HG03097 (cell line): Measurements from ENCODE around the gene RNF212.

ENCODE experiments used
- ATAC-seq: cut with Tn5 transposase; IDR thresholded peaks from one replicate; pipeline ENCODE4 v1.9.1; 2021; ENCODE audit not compliant: unreplicated experiment, low FRiP score

Gene RNF212

DNA sequence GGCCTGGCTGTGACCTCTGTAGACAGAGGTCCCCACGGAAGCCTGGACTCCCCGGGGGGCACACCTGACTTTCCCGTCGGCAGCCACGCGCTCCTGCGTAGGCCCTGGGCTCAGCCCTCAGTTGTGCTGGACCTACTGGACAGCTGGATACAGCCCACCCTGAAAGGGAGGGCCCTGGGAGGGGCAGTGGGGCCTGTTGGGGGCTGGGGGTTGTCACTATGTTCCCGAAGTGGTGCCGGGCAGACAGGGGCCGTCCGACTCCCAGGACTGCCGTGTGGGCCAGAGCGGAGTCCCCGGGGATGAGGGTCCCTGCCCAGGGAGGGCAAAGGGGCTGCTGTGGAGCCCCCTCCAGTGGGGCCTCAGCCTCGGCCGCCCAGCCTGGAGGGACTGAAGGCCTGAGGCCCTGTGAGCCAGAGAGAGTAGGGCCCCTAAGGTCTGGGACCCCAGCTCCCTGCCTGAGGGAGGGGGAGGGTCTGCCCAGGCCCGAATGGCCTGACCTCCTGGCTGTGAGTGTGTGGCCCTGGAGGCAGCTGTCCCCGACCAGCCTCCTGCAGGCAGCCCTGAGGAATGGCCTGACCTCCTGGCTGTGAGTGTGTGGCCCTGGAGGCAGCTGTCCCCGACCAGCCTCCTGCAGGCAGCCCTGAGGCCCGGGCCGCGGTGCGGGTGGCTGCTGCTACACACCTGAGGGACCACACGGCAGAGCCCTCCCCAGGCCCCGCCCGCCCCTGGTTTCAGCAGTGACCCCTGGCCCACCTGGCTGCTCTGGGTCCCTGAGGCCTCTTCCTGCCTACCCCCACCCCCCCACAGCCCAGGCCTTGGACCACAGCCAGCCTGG, 76.2 kb downstream of the RNF212 start:
- ATAC-seq, result no peak

DNA sequence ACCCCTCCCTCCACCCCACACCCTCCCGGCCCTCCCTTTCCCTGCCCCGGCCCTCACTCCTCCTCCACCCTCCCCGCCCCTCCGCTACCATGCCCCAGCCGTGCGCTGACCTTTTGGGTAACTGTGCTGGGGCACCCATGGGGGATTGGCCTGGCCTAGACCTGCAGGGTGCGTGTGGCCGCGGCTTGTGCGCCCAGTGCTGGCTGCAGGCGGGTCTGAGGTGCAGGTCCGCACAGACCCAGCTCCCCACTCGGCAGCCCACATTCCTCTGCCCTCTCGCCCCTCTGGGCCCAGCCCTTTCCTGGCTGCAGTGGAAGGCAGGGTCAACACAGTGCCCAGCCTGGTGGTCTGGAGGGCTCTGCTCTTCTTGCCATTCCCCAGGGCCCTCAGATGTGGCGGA, 77.3 kb downstream of the RNF212 start:
- ATAC-seq, result no peak

DNA sequence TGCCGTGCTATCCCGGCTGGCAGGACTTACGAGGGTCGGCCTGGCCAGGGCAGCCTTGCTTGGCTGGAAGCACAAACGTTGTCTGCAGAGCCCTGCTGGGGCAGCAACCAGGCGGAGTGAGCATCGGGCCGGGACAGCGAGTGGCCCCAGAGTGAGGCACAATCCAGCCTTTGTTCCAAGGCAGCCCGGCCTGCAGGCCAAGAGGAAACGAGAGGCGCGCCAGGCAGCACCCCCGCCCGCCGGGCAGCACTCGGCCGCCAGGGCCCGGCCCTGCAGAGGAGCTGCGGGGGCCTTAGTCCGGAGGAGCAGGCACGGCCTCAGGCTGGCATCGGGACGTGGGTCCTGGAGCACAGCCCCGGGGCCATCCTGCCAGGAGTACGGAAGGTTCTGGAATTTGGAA, 77.9 kb downstream of the RNF212 start:
- ATAC-seq, result no peak

DNA sequence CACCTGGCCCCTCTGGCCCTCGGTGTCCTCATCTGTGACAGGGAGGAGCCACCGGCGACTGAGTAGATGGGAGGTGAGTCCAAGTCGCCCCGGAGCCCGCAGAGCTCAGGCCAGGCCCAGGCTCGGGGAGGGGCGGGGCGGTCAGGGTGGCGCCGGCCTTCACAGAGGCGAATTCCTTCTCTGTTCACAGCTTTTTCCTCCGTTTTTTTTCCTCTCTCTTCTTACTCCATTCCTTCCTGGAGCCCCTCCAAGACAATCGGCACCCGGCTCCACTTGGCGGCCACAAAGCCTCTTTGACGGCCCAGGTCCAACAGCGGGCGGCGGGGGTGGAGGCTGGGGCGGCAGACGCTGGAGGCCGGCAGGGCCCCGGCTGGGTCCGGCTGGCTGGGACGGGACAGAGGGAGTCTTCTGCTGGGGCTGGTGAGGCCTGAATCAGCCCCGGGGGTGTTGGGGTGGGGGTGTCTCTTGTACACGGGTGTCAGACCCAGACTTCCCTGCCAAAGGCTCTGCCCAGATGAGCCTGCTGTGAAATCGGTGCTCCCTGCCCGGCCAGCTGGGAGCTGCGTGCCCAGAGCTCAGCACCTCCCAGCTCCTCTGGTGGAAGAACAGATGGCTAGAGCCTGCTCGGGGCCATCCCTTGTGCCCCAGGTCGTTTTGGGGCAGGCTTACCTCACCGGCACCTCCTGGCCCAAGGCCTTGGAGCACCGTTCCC, 79.4 kb downstream of the RNF212 start:
- no peak for ATAC-seq

DNA sequence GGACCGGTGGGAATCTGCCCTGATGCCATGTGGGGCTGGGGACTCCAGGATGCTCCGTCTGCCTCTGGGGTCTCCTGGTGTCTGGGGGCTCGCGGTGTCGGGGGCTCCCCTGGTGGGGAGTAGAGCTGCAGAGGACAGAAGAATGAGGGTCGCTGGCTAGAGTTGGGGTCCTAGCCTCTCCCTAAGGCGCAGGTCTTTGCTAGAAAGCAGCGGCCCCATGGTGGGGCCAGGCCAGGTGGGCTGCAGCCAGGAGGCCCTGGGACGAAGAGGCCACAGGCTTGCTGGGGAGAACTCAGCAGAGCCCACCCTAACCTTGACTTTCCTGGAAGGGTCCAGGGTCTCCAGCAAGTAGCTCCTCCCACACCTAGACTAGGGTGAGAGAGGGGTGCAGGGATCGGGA, 80.5 kb downstream of the RNF212 start:
- ATAC-seq, result no peak

DNA sequence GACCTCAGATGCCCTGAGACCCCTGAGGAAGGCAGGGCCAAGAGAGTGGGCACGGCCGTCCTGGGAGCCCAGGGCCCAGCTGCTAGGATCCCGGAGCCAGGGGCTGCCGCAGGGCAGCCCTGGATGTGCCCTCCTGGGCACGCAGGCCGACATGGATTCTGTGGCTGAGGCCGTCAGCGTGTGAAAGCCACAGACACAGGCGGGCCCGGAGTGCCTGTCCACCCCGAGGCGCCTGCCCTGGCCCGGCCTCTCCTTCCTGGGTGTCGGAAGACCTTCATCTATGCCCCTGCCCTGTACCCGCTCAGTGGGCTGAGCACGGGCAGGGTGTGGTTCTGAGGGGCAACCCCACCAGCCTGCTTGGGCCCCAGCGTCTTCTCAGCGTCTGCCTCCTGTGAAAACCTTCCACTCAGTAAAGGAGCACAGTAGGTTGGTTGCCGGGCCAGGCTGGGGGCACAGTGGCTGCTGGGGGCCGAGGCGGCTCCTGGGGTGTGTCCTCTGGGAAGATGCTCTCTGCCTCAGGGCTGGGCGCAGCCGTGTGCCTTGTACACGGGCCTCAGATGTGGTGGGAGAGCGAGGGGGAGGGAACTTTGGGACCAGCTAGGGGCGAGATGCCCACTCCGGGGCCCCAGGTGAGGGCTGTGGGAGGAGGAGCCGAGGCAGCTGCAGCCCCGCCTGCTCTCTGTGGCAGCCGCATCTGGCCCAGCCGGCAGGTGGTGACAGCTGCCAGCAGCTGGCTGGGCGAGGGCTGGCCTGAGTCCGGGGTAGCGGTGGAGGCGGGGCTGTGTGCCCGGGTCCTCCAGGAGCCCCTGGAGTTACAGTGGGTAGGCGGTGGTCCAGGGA, 81.2 kb downstream of the RNF212 start:
- ATAC-seq, result no peak

DNA sequence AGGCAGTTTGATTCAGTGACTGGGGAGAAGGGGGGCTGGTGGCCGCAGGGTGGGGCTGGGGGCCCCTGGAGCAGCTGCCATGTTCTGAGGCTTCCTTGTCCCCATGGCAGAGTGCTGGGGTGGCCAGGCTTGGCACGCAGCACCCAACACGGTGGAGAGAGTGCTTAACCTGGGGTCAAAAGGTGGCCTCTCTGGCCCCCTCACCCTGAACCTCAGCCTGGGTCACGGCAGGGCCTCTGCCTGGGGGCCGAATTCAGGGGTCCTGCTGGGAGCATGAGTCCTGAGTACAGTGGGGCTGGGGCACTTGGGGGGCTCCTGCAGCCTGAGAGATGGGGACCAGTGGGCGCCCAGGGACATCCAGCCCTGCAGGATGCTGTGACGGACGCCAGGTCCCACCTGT, 82.0 kb downstream of the RNF212 start:
- no peak for ATAC-seq

DNA sequence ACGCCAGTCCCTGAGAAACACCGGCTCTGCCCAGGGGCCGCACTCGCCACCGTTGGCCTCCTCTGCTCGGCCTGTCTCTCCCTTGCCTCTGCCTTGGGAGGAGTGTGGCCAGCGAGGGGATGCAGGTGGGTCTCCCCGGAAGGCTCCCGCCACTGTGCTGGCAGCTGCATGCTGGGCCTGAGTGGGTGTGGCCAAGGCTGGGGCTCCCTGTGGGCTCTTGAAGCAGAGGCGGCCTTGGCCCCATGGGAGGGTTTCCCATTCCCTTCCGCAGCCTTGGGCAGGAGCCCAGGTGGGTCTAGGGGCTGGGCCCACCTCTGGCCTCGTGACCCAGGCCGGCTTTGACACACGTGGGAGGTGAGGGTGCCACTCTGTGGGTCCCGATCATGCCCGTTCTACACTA, 82.8 kb downstream of the RNF212 start:
- no peak for ATAC-seq

DNA sequence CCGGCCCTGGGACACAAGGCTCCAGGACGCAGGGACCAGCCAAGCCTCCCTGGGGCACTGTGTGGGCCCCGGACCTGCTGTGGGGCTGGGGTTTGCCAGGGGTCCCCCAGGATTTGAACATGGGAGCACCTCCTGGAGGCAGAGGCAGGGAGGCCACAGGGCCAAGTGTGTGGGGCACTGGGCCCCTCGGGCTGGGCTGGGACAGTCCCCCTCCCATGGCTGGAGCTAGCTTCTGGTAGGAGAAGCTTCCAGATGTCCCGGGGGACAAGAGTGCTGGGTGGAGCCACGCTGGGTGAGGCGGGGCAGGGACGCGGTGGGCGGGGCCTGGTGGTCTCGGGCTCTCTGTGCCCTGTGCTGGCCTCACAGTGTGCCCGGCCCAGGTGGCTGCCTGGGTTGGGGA, 83.3 kb downstream of the RNF212 start:
- no peak for ATAC-seq

DNA sequence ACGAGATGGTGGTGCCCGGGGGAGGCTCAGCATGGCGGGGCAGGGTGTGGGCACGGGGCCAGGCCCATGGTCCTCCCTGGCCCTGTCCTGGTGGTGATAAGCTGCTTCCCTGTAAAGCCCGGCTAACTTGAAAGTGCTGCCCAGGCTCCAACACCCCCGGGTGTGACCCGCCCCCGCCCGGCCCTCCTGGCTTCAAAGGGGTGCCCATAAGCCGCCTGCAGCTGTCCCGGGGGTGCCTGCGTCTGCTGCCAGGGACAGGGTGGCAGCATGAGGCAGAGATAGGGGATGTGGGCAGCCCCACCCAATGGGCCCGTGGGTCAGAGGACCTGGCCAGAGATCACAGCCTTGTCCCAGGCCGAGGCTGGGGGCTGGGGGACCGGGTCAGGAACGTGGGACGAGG, 83.8 kb downstream of the RNF212 start:
- no peak for ATAC-seq

DNA sequence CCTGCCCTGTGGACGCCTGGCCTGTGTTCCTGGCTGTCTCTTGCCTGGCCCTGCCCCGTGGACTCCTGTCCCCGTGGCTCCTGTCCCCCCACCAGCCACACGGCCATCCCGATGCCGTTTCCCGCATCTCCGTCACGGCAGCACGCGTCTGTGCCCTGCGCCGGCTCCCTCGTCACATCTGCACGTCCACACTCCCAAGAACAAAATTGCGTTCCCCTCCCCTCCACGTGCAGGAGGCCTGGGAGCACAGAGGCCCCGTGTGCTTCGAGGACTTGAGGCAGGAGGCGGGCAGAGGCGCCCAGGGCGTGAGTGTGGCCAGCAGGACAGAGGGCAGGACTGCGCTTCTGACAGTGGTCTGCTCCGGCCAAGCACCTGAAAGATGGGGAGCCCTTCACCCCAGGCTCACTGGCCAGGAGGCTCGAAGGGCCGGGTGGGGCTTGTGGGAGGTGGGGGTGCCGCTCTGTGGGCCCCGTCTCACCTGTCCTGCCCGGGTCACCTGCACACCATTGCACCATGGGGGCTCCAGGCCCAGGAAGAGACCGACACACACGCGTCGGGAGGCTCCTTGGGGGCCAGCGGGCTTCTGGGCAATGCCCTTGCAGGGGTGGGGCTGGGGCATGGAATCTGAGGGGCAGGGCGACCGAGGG, 84.7 kb downstream of the RNF212 start:
- ATAC-seq, result no peak

DNA sequence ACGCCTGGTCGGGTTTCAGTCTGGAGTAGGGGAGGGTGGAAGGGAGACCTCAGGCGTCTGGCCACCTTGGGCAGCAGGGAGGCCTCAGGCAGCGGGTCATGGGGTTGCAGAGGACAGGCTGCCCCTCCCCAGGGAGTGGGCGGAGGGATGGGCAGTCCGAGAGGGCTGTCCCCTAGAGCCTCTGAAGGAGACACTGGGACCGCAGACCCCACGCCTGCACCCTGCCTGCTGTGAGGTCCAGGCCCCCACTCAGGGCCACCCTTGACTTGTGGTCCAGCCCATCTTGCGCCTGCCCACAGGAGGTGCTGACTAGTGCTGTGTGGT, 85.5 kb downstream of the RNF212 start:
- no peak for ATAC-seq

DNA sequence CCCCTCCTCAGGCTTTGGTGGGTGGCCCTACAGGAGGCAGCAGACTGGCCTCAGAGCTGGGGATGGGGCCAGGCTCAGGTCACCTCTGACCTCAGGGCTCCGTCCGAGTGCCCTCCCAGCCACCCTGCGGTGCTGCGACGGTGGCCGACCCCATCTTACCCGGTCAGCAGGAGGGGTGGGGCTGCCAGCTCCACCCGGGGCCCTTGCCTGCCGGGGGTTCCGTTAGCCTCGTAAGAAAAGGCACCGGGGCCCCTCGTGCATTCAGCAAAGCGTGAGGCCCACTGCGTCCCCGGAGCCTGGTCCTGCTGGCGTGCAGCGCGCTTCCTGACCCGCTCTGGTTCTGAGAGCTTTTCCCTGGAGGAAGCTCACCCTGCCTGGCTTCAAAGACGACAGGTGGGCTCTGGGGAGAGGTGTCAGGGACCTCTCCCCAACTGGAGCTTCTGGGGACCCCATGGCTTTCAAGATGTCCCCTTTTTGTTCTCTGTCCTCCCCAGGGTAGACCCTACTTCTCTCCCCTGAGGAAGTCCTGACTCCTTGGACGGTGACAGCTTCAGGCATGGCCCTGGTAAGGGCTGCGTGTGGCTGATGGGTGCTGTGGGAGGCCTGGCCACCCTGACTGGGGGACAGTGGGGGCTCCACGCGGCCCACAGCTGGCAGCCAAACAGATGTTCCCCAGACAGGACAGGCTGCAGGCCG, 86.0 kb downstream of the RNF212 start:
- no peak for ATAC-seq

DNA sequence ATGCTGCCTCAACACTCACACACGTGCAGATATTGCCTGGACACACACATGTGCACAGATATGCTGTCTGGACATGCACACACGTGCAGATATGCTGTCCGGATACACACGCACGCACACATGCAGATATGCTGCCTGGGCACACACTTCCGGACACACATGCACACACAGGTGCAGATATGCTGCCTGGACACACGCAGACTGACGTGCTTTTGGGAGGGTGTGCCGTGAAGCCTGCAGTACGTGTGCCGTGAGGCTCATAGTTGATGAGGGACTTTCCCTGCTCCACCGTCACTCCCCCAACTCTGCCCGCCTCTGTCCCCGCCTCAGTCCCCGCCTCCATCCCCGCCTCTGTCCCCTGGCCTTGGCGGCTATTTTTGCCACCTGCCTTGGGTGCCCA, 87.2 kb downstream of the RNF212 start:
- no peak for ATAC-seq

DNA sequence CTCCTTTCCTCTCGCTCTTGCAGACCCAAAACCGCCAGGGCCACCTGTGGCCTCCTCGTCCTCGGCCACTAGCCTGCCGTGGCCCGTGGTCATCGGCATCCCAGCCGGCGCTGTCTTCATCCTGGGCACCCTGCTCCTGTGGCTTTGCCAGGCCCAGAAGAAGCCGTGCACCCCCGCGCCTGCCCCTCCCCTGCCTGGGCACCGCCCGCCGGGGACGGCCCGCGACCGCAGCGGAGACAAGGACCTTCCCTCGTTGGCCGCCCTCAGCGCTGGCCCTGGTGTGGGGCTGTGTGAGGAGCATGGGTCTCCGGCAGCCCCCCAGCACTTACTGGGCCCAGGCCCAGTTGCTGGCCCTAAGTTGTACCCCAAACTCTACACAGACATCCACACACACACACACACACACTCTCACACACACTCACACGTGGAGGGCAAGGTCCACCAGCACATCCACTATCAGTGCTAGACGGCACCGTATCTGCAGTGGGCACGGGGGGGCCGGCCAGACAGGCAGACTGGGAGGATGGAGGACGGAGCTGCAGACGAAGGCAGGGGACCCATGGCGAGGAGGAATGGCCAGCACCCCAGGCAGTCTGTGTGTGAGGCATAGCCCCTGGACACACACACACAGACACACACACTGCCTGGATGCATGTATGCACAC, 88.3 kb downstream of the RNF212 start:
- ATAC-seq, result no peak

DNA sequence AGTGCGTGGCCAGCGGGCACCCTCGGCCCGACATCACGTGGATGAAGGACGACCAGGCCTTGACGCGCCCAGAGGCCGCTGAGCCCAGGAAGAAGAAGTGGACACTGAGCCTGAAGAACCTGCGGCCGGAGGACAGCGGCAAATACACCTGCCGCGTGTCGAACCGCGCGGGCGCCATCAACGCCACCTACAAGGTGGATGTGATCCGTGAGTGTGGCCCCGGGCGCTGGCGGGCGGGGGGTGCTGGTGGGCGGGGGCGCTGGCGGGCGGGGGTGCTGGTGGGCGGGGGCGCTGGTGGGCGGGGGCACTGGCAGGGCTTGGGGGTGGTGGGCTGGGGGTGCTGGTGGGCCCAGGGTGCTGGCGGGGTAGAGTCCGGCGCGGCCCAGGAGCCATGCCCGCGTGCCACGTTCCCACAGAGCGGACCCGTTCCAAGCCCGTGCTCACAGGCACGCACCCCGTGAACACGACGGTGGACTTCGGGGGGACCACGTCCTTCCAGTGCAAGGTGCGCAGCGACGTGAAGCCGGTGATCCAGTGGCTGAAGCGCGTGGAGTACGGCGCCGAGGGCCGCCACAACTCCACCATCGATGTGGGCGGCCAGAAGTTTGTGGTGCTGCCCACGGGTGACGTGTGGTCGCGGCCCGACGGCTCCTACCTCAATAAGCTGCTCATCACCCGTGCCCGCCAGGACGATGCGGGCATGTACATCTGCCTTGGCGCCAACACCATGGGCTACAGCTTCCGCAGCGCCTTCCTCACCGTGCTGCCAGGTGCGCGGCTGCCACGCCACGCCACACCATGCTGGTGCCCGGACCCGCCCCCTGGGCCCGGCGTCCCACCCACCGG, 89.2 kb downstream of the RNF212 start:
- no peak for ATAC-seq

DNA sequence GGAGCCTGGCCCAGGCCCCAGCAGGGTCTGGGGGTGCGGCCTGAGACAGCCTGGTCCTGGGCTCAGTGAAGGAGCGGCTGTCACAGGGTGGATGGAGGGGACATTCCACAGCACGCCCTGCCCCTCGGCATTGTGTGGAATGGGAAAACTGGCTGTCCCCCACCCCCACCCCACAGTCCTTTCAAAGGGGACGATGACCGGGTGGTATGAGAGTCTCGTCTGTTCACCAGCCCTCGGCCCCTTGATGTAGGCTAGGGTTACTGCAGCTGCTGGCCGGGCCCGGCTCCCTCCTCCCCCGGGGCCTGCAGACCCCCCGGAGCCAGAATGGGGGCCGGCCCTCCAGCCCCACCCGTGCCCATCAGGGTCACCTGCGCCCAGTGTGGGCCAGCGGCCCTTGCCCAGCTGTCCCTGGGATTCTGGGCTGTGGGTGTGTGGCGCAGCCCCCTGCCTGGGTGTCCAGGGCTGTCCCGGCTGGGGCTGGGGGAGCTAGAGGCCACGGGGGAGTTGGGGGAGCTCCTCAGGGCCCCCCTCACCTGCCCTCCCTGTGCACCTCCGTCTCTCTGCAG, 90.2 kb downstream of the RNF212 start:
- ATAC-seq, result no peak

DNA sequence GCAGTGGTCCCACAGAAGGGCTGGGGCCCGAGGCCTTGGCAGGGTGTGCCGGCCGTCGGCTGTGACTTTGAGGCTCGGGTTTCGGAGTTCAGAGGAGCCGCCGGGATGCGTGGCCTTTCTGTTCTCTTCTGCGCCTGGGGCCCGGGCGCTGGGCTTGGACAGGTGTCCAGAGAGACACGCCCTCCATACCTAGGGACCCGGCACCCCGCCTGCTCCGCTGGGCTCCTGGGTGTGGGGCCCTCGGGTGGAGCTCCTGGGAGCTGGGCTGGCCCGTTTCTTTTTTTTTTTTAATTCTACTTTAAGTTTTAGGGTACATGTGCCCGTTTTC, 90.7 kb downstream of the RNF212 start:
- ATAC-seq, result no peak
